Karpas-422 (cell line): ENCODE data around the gene ACACB. TPM values are rescaled to one million over a fixed set of nuclear protein-coding genes. Genes with fewer than 3 reads are reported as not detected.
A peak's percentile ranks its signal among the peaks of the same experiment; 100 is the strongest.

Source experiments
- DNase-seq: peaks from one replicate; pipeline ENCODE4 v3.0.0-alpha.2; 2015
- H2AFZ ChIP-seq: fragments of 200-600 bp; sonication (generic); 2 replicates; pipeline ENCODE4 v1.6.1; 2014; ENCODE audit warnings: antibody characterized with exemption, low read length, mixed read lengths
- H3K27ac ChIP-seq: fragments of 200-600 bp; sonication (generic); 2 replicates; pipeline ENCODE4 v1.5.1; 2014; ENCODE audit warnings: mild to moderate bottlenecking, low read length, moderate library complexity
- H3K27me3 ChIP-seq: fragments of 200-600 bp; sonication (generic); 2 replicates; pipeline ENCODE4 v1.6.1; 2014; ENCODE audit warnings: low read length, mixed read lengths
- H3K36me3 ChIP-seq: fragments of 200-600 bp; sonication (generic); 2 replicates; pipeline ENCODE4 v1.6.1; 2014; ENCODE audit warnings: low read length, mixed read lengths; ENCODE audit not compliant: insufficient read depth
- H3K4me1 ChIP-seq: fragments of 200-600 bp; sonication (generic); 2 replicates; pipeline ENCODE4 v1.6.1; 2014; ENCODE audit warnings: mild to moderate bottlenecking, low read length, mixed read lengths
- H3K4me2 ChIP-seq: fragments of 200-600 bp; sonication (generic); 2 replicates; pipeline ENCODE4 v1.6.1; 2014; ENCODE audit warnings: low read length, low read depth, mild to moderate bottlenecking; ENCODE audit not compliant: poor library complexity, severe bottlenecking
- H3K4me3 ChIP-seq: fragments of 200-600 bp; sonication (generic); 2 replicates; pipeline ENCODE4 v1.5.1; 2014; ENCODE audit warnings: mild to moderate bottlenecking, antibody characterized with exemption, low read length, mixed read lengths
- H3K79me2 ChIP-seq: fragments of 200-600 bp; sonication (generic); 2 replicates; pipeline ENCODE4 v1.6.1; 2014; ENCODE audit warnings: mild to moderate bottlenecking, low read length, mixed read lengths
- H3K9ac ChIP-seq: fragments of 200-600 bp; sonication (generic); 2 replicates; pipeline ENCODE4 v1.6.0; 2014; ENCODE audit warnings: low read length
- H3K9me2 ChIP-seq: fragments of 200-600 bp; sonication (generic), shearing (Covaris generic); replicated peaks from 2 replicates; pipeline ENCODE4 v1.6.0; 2014; ENCODE audit warnings: mild to moderate bottlenecking, low read length, moderate library complexity; ENCODE audit not compliant: insufficient read depth
- H3K9me3 ChIP-seq: fragments of 300-700, 200-600 bp; sonication (generic); 2 replicates; pipeline ENCODE4 v1.6.1; 2014; ENCODE audit warnings: low read length, mixed read lengths
- H4K20me1 ChIP-seq: fragments of 200-600 bp; sonication (generic); 2 replicates; pipeline ENCODE4 v1.6.1; 2014; ENCODE audit warnings: mild to moderate bottlenecking, antibody characterized with exemption, low read length, low read depth; ENCODE audit not compliant: insufficient read depth
- total RNA-seq: library from RNA; depleted of rRNA; stranded (reverse); fragments of >200 nt; shearing (Covaris generic); gene quantifications from 2 replicates; pipeline ENCODE4 v1.2.3, GENCODE V29; 2014; ENCODE audit warnings: low replicate concordance

ACACB gene
- total RNA-seq, 1 experiment from 2014 or later: 6.5 TPM

DNA sequence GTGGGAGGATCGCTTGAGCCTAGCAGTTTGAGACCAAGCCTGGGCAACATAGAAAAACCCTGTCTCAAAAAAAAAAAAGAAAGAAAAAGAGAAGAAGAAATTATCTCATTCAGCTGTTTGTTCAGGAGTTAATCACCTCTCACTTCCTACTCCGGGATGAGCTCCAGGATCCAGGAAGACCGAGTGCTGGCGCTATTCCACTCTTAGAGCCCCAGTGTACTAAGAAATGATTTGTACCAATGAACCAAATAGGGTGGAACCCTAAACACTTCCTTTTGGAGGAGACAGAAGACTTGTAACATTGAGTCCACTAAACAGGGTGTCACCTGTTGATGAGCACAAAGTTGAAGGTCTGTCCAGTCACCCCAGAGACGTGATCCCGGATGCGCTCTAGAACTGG is 26.7 kb upstream of the ACACB start:
- Histone ChIP-seq H3K4me1 (peaks cover 30% of the 10 kb centered on the region), H3K4me3 (no peak overlapping the region), H2AFZ (no peak overlapping the region), H3K79me2 (peaks cover 36% of the 10 kb centered on the region), H3K9me2 (no peaks in the 10 kb centered on the region), H3K36me3 (peaks cover 26% of the 10 kb centered on the region; the same call in 1 of the 2 replicates), H3K4me2 (no peak overlapping the region), H3K9ac (no peak overlapping the region), H3K27me3 (no peaks in the 10 kb centered on the region), H3K9me3 (no peaks in the 10 kb centered on the region), H3K27ac (no peak overlapping the region), H4K20me1 (no peaks in the 10 kb centered on the region)
- no peak for DNase-seq

DNA sequence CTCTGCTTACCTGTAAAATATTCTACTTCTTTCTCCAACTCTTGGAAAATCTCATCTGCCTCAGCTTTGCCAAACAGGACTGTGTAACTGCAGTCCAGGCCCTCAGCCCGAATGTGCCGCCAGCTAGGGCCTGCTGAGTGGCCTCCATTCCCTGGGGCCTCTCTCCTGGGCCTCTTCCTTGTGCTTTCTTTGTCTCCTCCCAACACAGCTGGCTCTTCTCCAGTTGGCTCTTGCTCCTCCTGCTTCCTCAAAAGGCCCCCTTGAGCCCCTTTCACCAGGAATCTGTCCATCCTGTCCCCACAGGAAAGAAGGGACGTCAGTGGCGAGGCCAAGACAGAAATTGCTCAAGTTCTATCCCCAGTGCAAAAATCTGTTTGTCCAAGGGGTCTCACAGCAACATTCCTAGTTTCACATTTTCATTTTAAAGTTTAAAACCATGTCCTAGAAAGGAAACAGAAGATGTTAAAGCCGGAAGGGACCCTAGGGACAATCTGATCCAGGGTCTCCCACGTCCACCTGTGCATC is 23.8 kb upstream of the ACACB start:
- no peaks in the 10 kb centered on the region for H3K27me3 ChIP-seq
- peak overlapping the region; percentile 74 for H3K4me2 ChIP-seq
- H3K36me3 ChIP-seq: peaks cover 20% of the 10 kb centered on the region; the same call in 1 of the 2 replicates
- peak overlapping the region; percentile 77 for H2AFZ ChIP-seq
- H3K9me3 ChIP-seq: no peaks in the 10 kb centered on the region
- no peaks in the 10 kb centered on the region for H3K9me2 ChIP-seq
- H3K4me1 ChIP-seq: peaks cover 36% of the 10 kb centered on the region
- H4K20me1 ChIP-seq: no peaks in the 10 kb centered on the region
- H3K9ac ChIP-seq: peak overlapping the region; percentile 82
- peak overlapping the region; percentile 69 for H3K27ac ChIP-seq
- peak; percentile 44 for DNase-seq
- H3K4me3 ChIP-seq: peak overlapping the region; percentile 76
- peaks cover 36% of the 10 kb centered on the region for H3K79me2 ChIP-seq

DNA sequence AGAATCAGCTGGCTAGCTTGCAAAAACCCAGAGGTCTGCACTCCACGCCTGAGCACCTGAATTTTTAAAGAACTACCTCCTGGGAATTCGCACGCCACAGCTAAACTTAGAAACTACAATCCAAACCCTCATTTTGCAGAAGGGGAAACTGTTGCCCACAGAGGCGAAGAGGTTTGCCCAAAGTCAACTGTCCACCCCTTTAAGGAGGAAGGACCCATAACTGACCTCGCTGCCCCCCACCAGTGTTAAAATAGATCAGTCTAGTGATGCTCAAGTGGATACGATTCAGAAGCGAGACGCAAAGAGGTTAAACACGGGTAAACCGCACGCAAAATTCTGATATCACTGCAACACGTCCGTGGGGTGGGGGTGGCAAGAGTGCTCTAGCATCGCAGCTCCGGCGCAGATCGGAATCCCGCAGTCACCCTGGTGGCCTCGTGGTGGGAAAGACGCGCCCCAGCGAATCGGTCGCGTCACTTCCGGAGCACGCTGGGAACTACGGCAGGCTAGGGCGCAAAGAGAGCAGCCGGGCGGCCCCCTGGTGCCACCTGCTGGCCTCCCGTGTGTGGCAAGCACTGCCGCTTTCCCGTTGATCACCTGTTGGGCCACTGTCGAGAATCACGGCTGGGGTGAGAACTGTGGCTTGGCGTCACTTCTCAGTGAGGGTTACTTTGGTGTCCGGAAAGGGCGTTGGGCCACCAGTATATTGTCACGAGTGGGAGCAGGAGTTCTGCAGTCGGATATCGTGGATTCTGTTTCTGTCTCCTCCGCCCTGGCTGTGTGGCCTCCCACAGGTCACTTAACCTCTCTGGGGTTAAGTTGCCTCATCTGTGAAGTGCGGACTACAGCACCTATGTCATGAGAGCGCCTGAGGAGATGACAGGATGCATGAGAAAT is 23.1 kb upstream of the ACACB start, which contains the start of gene ALKBH2:
TSS of gene ALKBH2 (minus strand) at position 451 of the 897 bp plus-strand sequence. CDS start 686 bp downstream, outside the sequence.
- H3K27ac ChIP-seq: peak within 1 kb of the TSS; percentile 69
- H3K4me3 ChIP-seq: peak within 1 kb of the TSS; percentile 76
- peak within 1 kb of the TSS; percentile 74 for H3K4me2 ChIP-seq
- H3K9me2 ChIP-seq: no peaks in the 10 kb centered on the region
- peak within 1 kb of the TSS; percentile 82 for H3K9ac ChIP-seq
- DNase-seq: peak; percentile 98
- H3K4me1 ChIP-seq: peaks cover 36% of the 10 kb centered on the region
- H2AFZ ChIP-seq: peak within 1 kb of the TSS; percentile 77
- peaks cover 16% of the 10 kb centered on the region; the same call in 1 of the 2 replicates for H3K36me3 ChIP-seq
- H3K9me3 ChIP-seq: no peaks in the 10 kb centered on the region
- H4K20me1 ChIP-seq: no peaks in the 10 kb centered on the region
- peaks cover 38% of the 10 kb centered on the region for H3K79me2 ChIP-seq
- H3K27me3 ChIP-seq: no peaks in the 10 kb centered on the region

DNA sequence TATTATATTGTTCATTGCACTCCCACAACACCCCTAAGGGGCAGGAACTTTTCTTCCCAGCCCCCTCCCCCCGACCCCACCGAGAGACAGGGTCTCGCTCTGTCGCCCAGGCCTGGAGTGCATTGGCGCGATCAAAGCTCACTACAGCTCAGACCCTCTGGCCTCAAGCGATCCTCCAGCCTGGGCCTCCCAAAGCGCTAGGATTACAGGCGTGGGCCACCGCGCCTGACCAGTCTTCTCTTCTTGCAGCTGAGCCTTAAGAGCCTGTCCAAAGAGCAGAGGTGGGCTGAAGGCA is 19.3 kb upstream of the ACACB start:
- Histone ChIP-seq H3K4me2 (peak overlapping the region; percentile 94), H3K27me3 (no peaks in the 10 kb centered on the region), H3K79me2 (peaks cover 37% of the 10 kb centered on the region), H3K27ac (no peak overlapping the region), H3K9ac (peak overlapping the region; percentile 82), H3K4me1 (peaks cover 33% of the 10 kb centered on the region), H3K36me3 (peaks cover 29% of the 10 kb centered on the region), H3K4me3 (peak overlapping the region; percentile 83), H4K20me1 (no peaks in the 10 kb centered on the region), H3K9me3 (no peaks in the 10 kb centered on the region), H3K9me2 (no peaks in the 10 kb centered on the region), H2AFZ (no peak overlapping the region; the same call in 1 of the 2 replicates)
- DNase-seq: no peak

DNA sequence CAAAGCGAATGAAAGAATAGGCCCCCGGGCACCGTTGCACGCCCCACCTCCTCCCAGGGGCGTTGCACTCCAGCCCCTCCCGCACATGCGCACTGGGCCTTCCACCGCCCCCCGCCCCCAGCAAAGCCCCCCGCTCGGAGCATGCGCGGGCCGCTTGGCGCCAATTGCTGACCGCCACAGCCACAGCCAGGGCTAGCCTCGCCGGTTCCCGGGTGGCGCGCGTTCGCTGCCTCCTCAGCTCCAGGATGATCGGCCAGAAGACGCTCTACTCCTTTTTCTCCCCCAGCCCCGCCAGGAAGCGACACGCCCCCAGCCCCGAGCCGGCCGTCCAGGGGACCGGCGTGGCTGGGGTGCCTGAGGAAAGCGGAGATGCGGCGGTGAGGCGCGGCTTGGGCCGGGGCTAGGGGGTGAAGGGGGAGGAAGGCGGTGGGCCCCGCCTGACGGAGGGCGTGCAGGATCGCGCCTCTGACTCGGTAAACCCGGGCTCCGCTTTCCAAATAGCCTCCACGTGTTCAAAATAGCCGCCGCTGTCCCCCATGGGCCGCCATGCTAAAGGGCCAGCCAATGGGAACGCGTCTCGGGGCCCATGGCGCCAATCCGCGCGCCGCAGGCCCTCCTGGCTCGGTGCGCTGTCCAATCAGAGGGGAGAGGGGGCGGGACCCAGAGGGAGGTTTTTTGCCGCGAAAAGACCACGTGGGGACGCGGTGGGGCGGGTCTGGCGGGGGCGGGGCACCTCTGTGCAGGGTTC is 18.8 kb upstream of the ACACB start, which contains the start of gene UNG:
TSS of gene UNG (plus strand) at position 163 of the 748 bp plus-strand sequence. CDS start at position 246, 83 bp downstream.
- H3K4me1 ChIP-seq: peaks cover 27% of the 10 kb centered on the region
- H3K4me2 ChIP-seq: peak within 1 kb of the TSS; percentile 94
- H4K20me1 ChIP-seq: no peaks in the 10 kb centered on the region
- no peaks in the 10 kb centered on the region for H3K9me3 ChIP-seq
- peaks cover 32% of the 10 kb centered on the region for H3K79me2 ChIP-seq
- peaks cover 29% of the 10 kb centered on the region for H3K36me3 ChIP-seq
- H3K4me3 ChIP-seq: peak within 1 kb of the TSS; percentile 95
- H3K27me3 ChIP-seq: no peaks in the 10 kb centered on the region
- H3K9ac ChIP-seq: peak within 1 kb of the TSS; percentile 91
- no peaks in the 10 kb centered on the region for H3K9me2 ChIP-seq
- peak within 1 kb of the TSS; percentile 74; the same call in 1 of the 2 replicates for H2AFZ ChIP-seq
- peak; percentile 99 for DNase-seq
- peak within 1 kb of the TSS; percentile 63; the same call in 1 of the 2 replicates for H3K27ac ChIP-seq

DNA sequence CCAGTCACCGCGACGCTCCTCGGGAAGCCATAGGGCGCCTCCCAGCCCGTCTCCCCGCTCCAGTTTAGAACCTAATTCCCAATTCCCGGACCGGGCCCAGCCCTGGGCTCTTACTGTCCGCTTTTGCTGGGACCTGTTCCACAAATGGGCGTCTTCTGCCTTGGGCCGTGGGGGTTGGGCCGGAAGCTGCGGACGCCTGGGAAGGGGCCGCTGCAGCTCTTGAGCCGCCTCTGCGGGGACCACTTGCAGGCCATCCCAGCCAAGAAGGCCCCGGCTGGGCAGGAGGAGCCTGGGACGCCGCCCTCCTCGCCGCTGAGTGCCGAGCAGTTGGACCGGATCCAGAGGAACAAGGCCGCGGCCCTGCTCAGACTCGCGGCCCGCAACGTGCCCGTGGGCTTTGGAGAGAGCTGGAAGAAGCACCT is 18.2 kb upstream of the ACACB start:
- H3K36me3 ChIP-seq: peaks cover 30% of the 10 kb centered on the region

DNA sequence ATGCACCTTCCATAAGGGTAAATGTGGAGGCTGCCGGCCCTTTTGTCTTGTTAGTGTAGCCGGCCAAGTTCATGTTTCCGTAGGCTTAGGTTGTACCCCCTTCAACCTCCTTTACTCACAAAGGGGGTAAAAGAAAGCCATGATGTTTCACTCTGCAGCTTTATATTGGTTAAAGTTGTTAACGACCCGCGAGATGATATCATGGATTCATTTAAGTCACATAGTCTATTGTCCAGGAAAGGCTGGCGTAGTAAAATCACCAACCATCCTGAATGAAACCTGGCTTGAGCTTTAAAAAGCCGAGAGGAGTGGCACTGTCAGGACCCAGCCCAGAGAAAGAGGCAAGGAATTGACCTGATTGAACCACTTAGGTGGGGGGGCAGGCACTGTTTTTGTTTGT is 17.7 kb upstream of the ACACB start:
- DNase-seq: no peak
- Histone ChIP-seq H3K79me2 (peaks cover 26% of the 10 kb centered on the region), H2AFZ (peak overlapping the region; percentile 74; the same call in 1 of the 2 replicates), H3K9me2 (no peaks in the 10 kb centered on the region), H3K4me2 (peak overlapping the region; percentile 94), H3K27me3 (no peaks in the 10 kb centered on the region), H3K36me3 (peaks cover 35% of the 10 kb centered on the region), H3K9me3 (no peaks in the 10 kb centered on the region), H3K4me3 (peak overlapping the region; percentile 95), H3K9ac (peak overlapping the region; percentile 91), H3K4me1 (peaks cover 19% of the 10 kb centered on the region), H3K27ac (peak overlapping the region; percentile 37; the same call in 1 of the 2 replicates), H4K20me1 (no peaks in the 10 kb centered on the region)

More for the DNA sequence above, 18.2 kb upstream of the ACACB start:
- Histone ChIP-seq H3K4me2 (peak overlapping the region; percentile 94), H3K4me1 (peaks cover 22% of the 10 kb centered on the region), H4K20me1 (no peaks in the 10 kb centered on the region), H3K9me3 (no peaks in the 10 kb centered on the region), H3K27ac (peak overlapping the region; percentile 37; the same call in 1 of the 2 replicates), H3K9ac (peak overlapping the region; percentile 91), H3K9me2 (no peaks in the 10 kb centered on the region), H3K4me3 (peak overlapping the region; percentile 95), H3K27me3 (no peaks in the 10 kb centered on the region), H2AFZ (peak overlapping the region; percentile 74; the same call in 1 of the 2 replicates), H3K79me2 (peaks cover 26% of the 10 kb centered on the region)
- peak; percentile 71 for DNase-seq
